Activated naive CD8-positive, alpha-beta T cell treated with anti-CD3 and anti-CD28 coated beads, Interleukin-2, amount 50 U/mL, for 24 hours (primary cell): ENCODE measurements around the gene RNF220.

Source experiments
- ATAC-seq: fragments of 150-1000 bp; cut with Tn5 transposase; one replicate; pipeline ENCODE4 v1.10.0; 2021
- DNase-seq: peaks from one replicate; pipeline ENCODE4 v3.0.0; 2021
- H3K27ac Mint-ChIP-seq: one replicate; pipeline ENCODE4 v1.8.0; 2021; ENCODE audit warnings: mild to moderate bottlenecking, mixed read lengths
- H3K27me3 Mint-ChIP-seq: one replicate; pipeline ENCODE4 v1.8.0; 2021; ENCODE audit warnings: mixed read lengths
- H3K36me3 Mint-ChIP-seq: one replicate; pipeline ENCODE4 v1.8.0; 2021; ENCODE audit warnings: low read depth, mixed read lengths
- H3K4me1 Mint-ChIP-seq: one replicate; pipeline ENCODE4 v1.8.0; 2021; ENCODE audit warnings: mixed read lengths
- H3K4me3 Mint-ChIP-seq: one replicate; pipeline ENCODE4 v1.8.0; 2021; ENCODE audit warnings: mild to moderate bottlenecking, moderate library complexity, mixed read lengths
- H3K9me3 Mint-ChIP-seq: one replicate; pipeline ENCODE4 v1.8.0; 2021; ENCODE audit warnings: mixed read lengths

RNF220 gene

GRCh38 chr1:44526295-44527073 lies 121.4 kb downstream of the RNF220 start:
- H3K27ac Mint-ChIP-seq = no peak overlapping the region

GRCh38 chr1:44531785-44532566 lies 126.9 kb downstream of the RNF220 start:
- Mint-ChIP-seq H3K27me3 (no peaks in the 10 kb centered on the region), H3K27ac (no peak overlapping the region), H3K4me3 (no peak overlapping the region), H3K36me3 (no peaks in the 10 kb centered on the region), H3K4me1 (peaks cover 7% of the 10 kb centered on the region), H3K9me3 (no peaks in the 10 kb centered on the region)
- DNase-seq (no peak), ATAC-seq (peak; percentile 36)

More at GRCh38 chr1:44526295-44527073, 121.4 kb downstream of the RNF220 start:
- Mint-ChIP-seq H3K4me3 (no peak overlapping the region), H3K27me3 (no peaks in the 10 kb centered on the region), H3K4me1 (no peaks in the 10 kb centered on the region), H3K36me3 (no peaks in the 10 kb centered on the region), H3K9me3 (no peaks in the 10 kb centered on the region)
- DNase-seq (no peak), ATAC-seq (no peak)

GRCh38 chr1:44532567-44532944 lies 127.5 kb downstream of the RNF220 start:
- Mint-ChIP-seq H3K4me3 (no peak overlapping the region), H3K9me3 (no peaks in the 10 kb centered on the region), H3K27me3 (no peaks in the 10 kb centered on the region), H3K36me3 (no peaks in the 10 kb centered on the region), H3K4me1 (peaks cover 7% of the 10 kb centered on the region), H3K27ac (no peak overlapping the region)
- no peak for ATAC-seq
- DNase-seq = no peak

GRCh38 chr1:44534771-44535170 lies 129.7 kb downstream of the RNF220 start:
- Mint-ChIP-seq H3K4me3 (no peak overlapping the region), H3K27ac (no peak overlapping the region), H3K36me3 (no peaks in the 10 kb centered on the region), H3K4me1 (peaks cover 7% of the 10 kb centered on the region), H3K9me3 (no peaks in the 10 kb centered on the region), H3K27me3 (no peaks in the 10 kb centered on the region)
- no peak for DNase-seq
- no peak for ATAC-seq

GRCh38 chr1:44536357-44537209 lies 131.5 kb downstream of the RNF220 start:
- H3K36me3 Mint-ChIP-seq = no peaks in the 10 kb centered on the region
- H3K4me1 Mint-ChIP-seq = peaks cover 7% of the 10 kb centered on the region
- ATAC-seq (no peak), DNase-seq (no peak)
- no peak overlapping the region for H3K4me3 Mint-ChIP-seq
- no peaks in the 10 kb centered on the region for H3K9me3 Mint-ChIP-seq
- no peak overlapping the region for H3K27ac Mint-ChIP-seq
- H3K27me3 Mint-ChIP-seq = no peaks in the 10 kb centered on the region

- H3K4me3 Mint-ChIP-seq = no peak overlapping the region
- H3K9me3 Mint-ChIP-seq = no peaks in the 10 kb centered on the region
- ATAC-seq = no peak
- no peaks in the 10 kb centered on the region for H3K27me3 Mint-ChIP-seq
- no peak for DNase-seq
- H3K36me3 Mint-ChIP-seq = no peaks in the 10 kb centered on the region
- no peak overlapping the region for H3K27ac Mint-ChIP-seq
- H3K4me1 Mint-ChIP-seq = no peaks in the 10 kb centered on the region
Measured at GRCh38 chr1:44537538-44537937, 132.5 kb downstream of the RNF220 start.

GRCh38 chr1:44537956-44538355 lies 132.9 kb downstream of the RNF220 start:
- ATAC-seq = no peak
- H3K9me3 Mint-ChIP-seq = no peaks in the 10 kb centered on the region

GRCh38 chr1:44539991-44540730 lies 135.1 kb downstream of the RNF220 start:
- Mint-ChIP-seq H3K27ac (no peak overlapping the region), H3K36me3 (no peaks in the 10 kb centered on the region), H3K27me3 (peaks cover 7% of the 10 kb centered on the region), H3K4me1 (no peaks in the 10 kb centered on the region), H3K9me3 (no peaks in the 10 kb centered on the region), H3K4me3 (no peak overlapping the region)
- no peak for DNase-seq
- no peak for ATAC-seq

More at GRCh38 chr1:44537956-44538355, 132.9 kb downstream of the RNF220 start:
- no peak overlapping the region for H3K4me3 Mint-ChIP-seq
- H3K27ac Mint-ChIP-seq = no peak overlapping the region
- no peak for DNase-seq
- H3K4me1 Mint-ChIP-seq = no peaks in the 10 kb centered on the region
- no peaks in the 10 kb centered on the region for H3K27me3 Mint-ChIP-seq
- H3K36me3 Mint-ChIP-seq = no peaks in the 10 kb centered on the region

- Mint-ChIP-seq H3K36me3 (no peaks in the 10 kb centered on the region), H3K27me3 (peaks cover 10% of the 10 kb centered on the region), H3K27ac (no peak overlapping the region), H3K4me3 (no peak overlapping the region), H3K4me1 (no peaks in the 10 kb centered on the region), H3K9me3 (no peaks in the 10 kb centered on the region)
- ATAC-seq = no peak
- DNase-seq = no peak
Measured at GRCh38 chr1:44542420-44543063, 137.5 kb downstream of the RNF220 start.

- no peak overlapping the region for H3K27ac Mint-ChIP-seq
- DNase-seq = no peak
- H3K36me3 Mint-ChIP-seq = no peaks in the 10 kb centered on the region
- H3K4me3 Mint-ChIP-seq = no peak overlapping the region
- H3K4me1 Mint-ChIP-seq = no peaks in the 10 kb centered on the region
- H3K27me3 Mint-ChIP-seq = peaks cover 10% of the 10 kb centered on the region
- no peaks in the 10 kb centered on the region for H3K9me3 Mint-ChIP-seq
- no peak for ATAC-seq
Measured at GRCh38 chr1:44543064-44543744, 138.1 kb downstream of the RNF220 start.

- Mint-ChIP-seq H3K4me3 (no peak overlapping the region), H3K27ac (no peak overlapping the region), H3K36me3 (no peaks in the 10 kb centered on the region), H3K9me3 (no peaks in the 10 kb centered on the region), H3K4me1 (no peaks in the 10 kb centered on the region), H3K27me3 (peaks cover 10% of the 10 kb centered on the region)
- DNase-seq (no peak), ATAC-seq (no peak)
Measured at GRCh38 chr1:44543786-44544185, 138.7 kb downstream of the RNF220 start.

GRCh38 chr1:44544960-44545359 lies 139.9 kb downstream of the RNF220 start:
- Mint-ChIP-seq H3K9me3 (no peaks in the 10 kb centered on the region), H3K27ac (no peak overlapping the region), H3K4me1 (no peaks in the 10 kb centered on the region), H3K4me3 (no peak overlapping the region), H3K36me3 (no peaks in the 10 kb centered on the region), H3K27me3 (peaks cover 10% of the 10 kb centered on the region)
- no peak for DNase-seq
- ATAC-seq = no peak

GRCh38 chr1:44545961-44546360 lies 140.9 kb downstream of the RNF220 start:
- H3K27me3 Mint-ChIP-seq = peaks cover 10% of the 10 kb centered on the region
- H3K36me3 Mint-ChIP-seq = no peaks in the 10 kb centered on the region
- no peak overlapping the region for H3K4me3 Mint-ChIP-seq
- no peaks in the 10 kb centered on the region for H3K4me1 Mint-ChIP-seq
- ATAC-seq = no peak
- no peak for DNase-seq
- no peak overlapping the region for H3K27ac Mint-ChIP-seq
- no peaks in the 10 kb centered on the region for H3K9me3 Mint-ChIP-seq
